HepG2 (cell line): ENCODE measurements around the gene PBOV1. TPM values are rescaled to one million over a fixed set of nuclear protein-coding genes. Genes with fewer than 3 reads are reported as not detected.

ENCODE experiments used
- ARID5B ChIP-seq: IDR thresholded peaks from 2 replicates; pipeline ENCODE4 v1.4.0; 2020; ENCODE audit warnings: mild to moderate bottlenecking, missing genetic modification reagents
- BHLHE40 ChIP-seq: IDR thresholded peaks from 2 replicates; pipeline ENCODE4 v1.6.1; 2011; ENCODE audit warnings: low read length, improper control_type of control experiment
- BORCS8-MEF2B ChIP-seq: sonication (generic); formaldehyde crosslinking; IDR thresholded peaks from 2 replicates; pipeline ENCODE4 v1.8.0; 2022; ENCODE audit warnings: mild to moderate bottlenecking, missing genetic modification reagents
- CREBL2 ChIP-seq: sonication (generic); formaldehyde crosslinking; IDR thresholded peaks from 2 replicates; pipeline ENCODE4 v1.8.1; 2023; ENCODE audit warnings: missing genetic modification reagents, mild to moderate bottlenecking, borderline replicate concordance
- MEF2D ChIP-seq: sonication (generic); formaldehyde crosslinking; IDR thresholded peaks from 2 replicates; pipeline ENCODE4 v1.5.1; 2020; ENCODE audit warnings: mild to moderate bottlenecking, missing genetic modification reagents
- SAP130 ChIP-seq: IDR thresholded peaks from 2 replicates; pipeline ENCODE4 v1.6.1; 2016; ENCODE audit warnings: low read depth
- SP1 ChIP-seq, 2 experiments: fragments of 450-650 bp in 1 of 2; sonication (generic) in 1 of 2; formaldehyde crosslinking in 1 of 2; IDR thresholded peaks; 2 replicates each; pipeline versions ENCODE4 v1.4.0 to v1.6.1; 2016 to 2020; ENCODE audit warnings: missing genetic modification reagents in 1 of 2
- ZFAT ChIP-seq: sonication (generic); formaldehyde crosslinking; conservative IDR thresholded peaks from 2 replicates; pipeline ENCODE4 v1.8.1; 2023; ENCODE audit warnings: missing genetic modification reagents, inconsistent platforms
- ZNF253 ChIP-seq: sonication (generic); formaldehyde crosslinking; IDR thresholded peaks from 2 replicates; pipeline ENCODE4 v1.8.0; 2022; ENCODE audit warnings: mild to moderate bottlenecking, missing genetic modification reagents, borderline replicate concordance
- ZNF264 ChIP-seq: sonication (generic); formaldehyde crosslinking; IDR thresholded peaks from 2 replicates; pipeline ENCODE4 v1.4.0; 2020; ENCODE audit warnings: missing genetic modification reagents
- ZNF333 ChIP-seq: sonication (generic); formaldehyde crosslinking; IDR thresholded peaks from 2 replicates; pipeline ENCODE4 v1.4.0; 2020; ENCODE audit warnings: mild to moderate bottlenecking, missing genetic modification reagents, borderline replicate concordance
- ZNF337 ChIP-seq: sonication (generic); formaldehyde crosslinking; IDR thresholded peaks from 2 replicates; pipeline ENCODE4 v1.5.1; 2020; ENCODE audit warnings: missing genetic modification reagents, low read depth, mild to moderate bottlenecking, borderline replicate concordance
- ZNF547 ChIP-seq: sonication (generic); formaldehyde crosslinking; IDR thresholded peaks from 2 replicates; pipeline ENCODE4 v1.5.1; 2020; ENCODE audit warnings: mild to moderate bottlenecking, missing genetic modification reagents
- ZNF772 ChIP-seq: sonication (generic); formaldehyde crosslinking; IDR thresholded peaks from 2 replicates; pipeline ENCODE4 v1.5.0; 2020; ENCODE audit warnings: mild to moderate bottlenecking, missing genetic modification reagents
- ZNF883 ChIP-seq: sonication (generic); formaldehyde crosslinking; IDR thresholded peaks from 2 replicates; pipeline ENCODE4 v1.5.1; 2020; ENCODE audit warnings: mild to moderate bottlenecking, missing genetic modification reagents; ENCODE audit errors: not compliant biosample characterization
- polyA plus RNA-seq, 8 experiments: library from polyadenylated mRNA; depleted of rRNA in 3 of 8; stranded (reverse) in 7 of 8; unstranded in 1 of 8; fragments of >200 nt; fragmentation: Illumina TruSeq in 4 of 8; extraction: Trizol in 4 of 8; gene quantifications; 2 replicates each; pipeline versions ENCODE4 v1.2.1 to v1.2.3, GENCODE V29; 2011 to 2016; ENCODE audit warnings: low read depth in 4 of 8, missing spikeins in 1 of 8, mixed read lengths in 1 of 8; ENCODE audit not compliant: insufficient read depth in 1 of 8
- total RNA-seq, 5 experiments: library from RNA; depleted of rRNA; stranded (reverse); fragments of >200 nt; fragmentation: Illumina TruSeq; extraction: Trizol; gene quantifications; 2 replicates each; pipeline ENCODE4 v1.2.3, GENCODE V29; 2016; ENCODE audit warnings: low read depth in 1 of 5
- TF ChIP-seq, protein P1 (sequence below): sonication (generic); formaldehyde crosslinking; IDR thresholded peaks from 2 replicates; pipeline ENCODE4 v1.4.0; 2020; ENCODE audit warnings: missing genetic modification reagents

PBOV1 gene
- total and polyA plus RNA-seq, 2 of the 13 experiments (the other 11 are each of a cell fraction or from before 2014, with no cell fraction given) = not detected

- TF ChIP-seq, protein P1, sequence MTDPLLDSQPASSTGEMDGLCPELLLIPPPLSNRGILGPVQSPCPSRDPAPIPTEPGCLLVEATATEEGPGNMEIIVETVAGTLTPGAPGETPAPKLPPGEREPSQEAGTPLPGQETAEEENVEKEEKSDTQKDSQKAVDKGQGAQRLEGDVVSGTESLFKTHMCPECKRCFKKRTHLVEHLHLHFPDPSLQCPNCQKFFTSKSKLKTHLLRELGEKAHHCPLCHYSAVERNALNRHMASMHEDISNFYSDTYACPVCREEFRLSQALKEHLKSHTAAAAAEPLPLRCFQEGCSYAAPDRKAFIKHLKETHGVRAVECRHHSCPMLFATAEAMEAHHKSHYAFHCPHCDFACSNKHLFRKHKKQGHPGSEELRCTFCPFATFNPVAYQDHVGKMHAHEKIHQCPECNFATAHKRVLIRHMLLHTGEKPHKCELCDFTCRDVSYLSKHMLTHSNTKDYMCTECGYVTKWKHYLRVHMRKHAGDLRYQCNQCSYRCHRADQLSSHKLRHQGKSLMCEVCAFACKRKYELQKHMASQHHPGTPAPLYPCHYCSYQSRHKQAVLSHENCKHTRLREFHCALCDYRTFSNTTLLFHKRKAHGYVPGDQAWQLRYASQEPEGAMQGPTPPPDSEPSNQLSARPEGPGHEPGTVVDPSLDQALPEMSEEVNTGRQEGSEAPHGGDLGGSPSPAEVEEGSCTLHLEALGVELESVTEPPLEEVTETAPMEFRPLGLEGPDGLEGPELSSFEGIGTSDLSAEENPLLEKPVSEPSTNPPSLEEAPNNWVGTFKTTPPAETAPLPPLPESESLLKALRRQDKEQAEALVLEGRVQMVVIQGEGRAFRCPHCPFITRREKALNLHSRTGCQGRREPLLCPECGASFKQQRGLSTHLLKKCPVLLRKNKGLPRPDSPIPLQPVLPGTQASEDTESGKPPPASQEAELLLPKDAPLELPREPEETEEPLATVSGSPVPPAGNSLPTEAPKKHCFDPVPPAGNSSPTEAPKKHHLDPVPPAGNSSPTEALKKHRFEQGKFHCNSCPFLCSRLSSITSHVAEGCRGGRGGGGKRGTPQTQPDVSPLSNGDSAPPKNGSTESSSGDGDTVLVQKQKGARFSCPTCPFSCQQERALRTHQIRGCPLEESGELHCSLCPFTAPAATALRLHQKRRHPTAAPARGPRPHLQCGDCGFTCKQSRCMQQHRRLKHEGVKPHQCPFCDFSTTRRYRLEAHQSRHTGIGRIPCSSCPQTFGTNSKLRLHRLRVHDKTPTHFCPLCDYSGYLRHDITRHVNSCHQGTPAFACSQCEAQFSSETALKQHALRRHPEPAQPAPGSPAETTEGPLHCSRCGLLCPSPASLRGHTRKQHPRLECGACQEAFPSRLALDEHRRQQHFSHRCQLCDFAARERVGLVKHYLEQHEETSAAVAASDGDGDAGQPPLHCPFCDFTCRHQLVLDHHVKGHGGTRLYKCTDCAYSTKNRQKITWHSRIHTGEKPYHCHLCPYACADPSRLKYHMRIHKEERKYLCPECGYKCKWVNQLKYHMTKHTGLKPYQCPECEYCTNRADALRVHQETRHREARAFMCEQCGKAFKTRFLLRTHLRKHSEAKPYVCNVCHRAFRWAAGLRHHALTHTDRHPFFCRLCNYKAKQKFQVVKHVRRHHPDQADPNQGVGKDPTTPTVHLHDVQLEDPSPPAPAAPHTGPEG (CRISPR knock-in tag) = peak; percentile 48; the same call in 1 of the 2 replicates
- peak; percentile 90; the same call in 1 of the 2 replicates for TF ChIP-seq ZNF337
- peak; percentile 80; the same call in 1 of the 2 replicates for TF ChIP-seq ZNF772 (CRISPR knock-in tag)
- peak; percentile 93 for TF ChIP-seq MEF2D (CRISPR knock-in tag)
- no peak for TF ChIP-seq ZNF883 (CRISPR knock-in tag)
- 0 out of 2 replicates have a peak, but pooled peaks have one; percentile 41 for TF ChIP-seq ZNF547 (CRISPR knock-in tag)
- TF ChIP-seq ZNF253 = no peak
- TF ChIP-seq ZNF264 = 0 out of 2 replicates have a peak, but pooled peaks have one; percentile 41
- peak; percentile 99 for TF ChIP-seq ARID5B
- TF ChIP-seq ZNF333 (CRISPR knock-in tag) = no peak
- TF ChIP-seq ZFAT (CRISPR knock-in tag) = no peak
- peak; percentile 46; the same call in 1 of the 2 replicates for TF ChIP-seq BHLHE40
- TF ChIP-seq SAP130 (CRISPR knock-in tag) = peak; percentile 97
- no peak for TF ChIP-seq BORCS8-MEF2B (CRISPR knock-in tag)
- TF ChIP-seq SP1 (IDR thresholded peaks at IDR 0.05) = no peak
- TF ChIP-seq SP1 (CRISPR knock-in tag; IDR thresholded peaks at IDR 0.05) = 0 out of 2 replicates have a peak, but pooled peaks have one; percentile 37
- no peak for TF ChIP-seq CREBL2 (CRISPR knock-in tag)
Observed at GRCh38 chr6:138222901-138223546, 4.7 kb upstream of the PBOV1 start (continued).
